GM19372 (cell line): Measurements from ENCODE around the gene SLC8A2.

Experiments
- ATAC-seq: cut with Tn5 transposase; IDR thresholded peaks from one replicate; pipeline ENCODE4 v1.9.1; 2021; ENCODE audit warnings: mild to moderate bottlenecking, low read depth, moderate library complexity; ENCODE audit not compliant: unreplicated experiment

The SLC8A2 gene

DNA sequence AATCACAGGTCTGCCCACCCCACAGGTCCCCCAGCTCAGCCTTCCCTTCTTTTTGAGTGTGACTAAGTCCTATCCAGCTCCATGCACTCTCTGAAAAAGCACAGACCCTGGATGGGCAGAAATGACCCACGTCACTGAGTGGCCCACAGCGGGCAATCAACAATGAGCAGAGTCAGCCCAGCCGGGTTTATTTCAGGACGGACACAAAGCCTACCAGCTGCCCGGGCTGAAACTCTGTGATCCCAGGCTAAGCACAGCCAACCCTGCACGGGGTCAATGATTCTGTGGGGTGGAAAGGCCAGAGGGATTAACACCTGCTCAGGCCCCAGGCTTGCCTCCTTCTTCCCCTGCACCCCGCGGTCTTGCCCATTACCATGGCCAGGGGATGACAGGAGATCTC lies 34.8 kb upstream of the SLC8A2 start:
- no peak for ATAC-seq

- no peak for ATAC-seq
Measured at GRCh38 chr19:47505506-47505905, 33.8 kb upstream of the SLC8A2 start.

- ATAC-seq = no peak
Measured at GRCh38 chr19:47503826-47504150, 32.1 kb upstream of the SLC8A2 start.

- ATAC-seq = no peak
Measured at GRCh38 chr19:47503130-47503825, 31.6 kb upstream of the SLC8A2 start.

- no peak for ATAC-seq
Measured at GRCh38 chr19:47499863-47500830, 28.5 kb upstream of the SLC8A2 start.

GRCh38 chr19:47499371-47499770 lies 27.7 kb upstream of the SLC8A2 start:
- no peak for ATAC-seq

GRCh38 chr19:47498561-47498960 lies 26.9 kb upstream of the SLC8A2 start:
- ATAC-seq = no peak

DNA sequence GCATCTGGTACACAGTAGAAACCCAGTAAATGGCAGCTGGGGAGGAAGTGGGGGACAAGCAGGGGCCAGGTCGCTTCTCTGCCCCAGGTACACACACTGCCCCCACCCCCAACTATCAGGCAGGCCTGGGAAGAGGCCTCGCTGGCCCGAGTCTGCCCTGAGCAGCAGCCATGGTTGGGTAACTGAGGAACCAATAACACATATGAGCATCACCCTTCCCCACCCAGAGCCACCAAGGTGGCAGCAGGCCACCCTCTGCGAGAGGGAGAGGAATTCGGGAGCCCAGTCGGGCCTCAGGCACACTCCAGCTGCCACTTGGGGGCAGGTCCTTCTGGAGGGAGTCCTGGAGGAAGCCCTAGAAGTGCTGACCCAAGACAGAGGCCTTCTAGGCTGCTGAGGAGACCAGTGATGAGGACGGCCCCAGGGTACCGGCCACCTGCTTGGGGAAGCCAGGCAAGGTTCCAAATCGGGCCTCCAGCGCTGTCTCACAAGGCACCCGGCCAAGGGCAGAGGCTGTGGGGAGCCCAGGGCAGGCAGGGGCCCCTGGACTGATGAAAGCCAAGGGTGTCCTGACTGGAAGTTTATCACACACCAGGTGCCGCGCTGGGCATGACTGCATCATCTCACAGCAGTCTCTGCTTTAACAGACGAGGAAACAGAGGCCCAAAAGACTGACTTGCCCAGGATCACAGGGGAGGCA lies 26.3 kb upstream of the SLC8A2 start:
- no peak for ATAC-seq

DNA sequence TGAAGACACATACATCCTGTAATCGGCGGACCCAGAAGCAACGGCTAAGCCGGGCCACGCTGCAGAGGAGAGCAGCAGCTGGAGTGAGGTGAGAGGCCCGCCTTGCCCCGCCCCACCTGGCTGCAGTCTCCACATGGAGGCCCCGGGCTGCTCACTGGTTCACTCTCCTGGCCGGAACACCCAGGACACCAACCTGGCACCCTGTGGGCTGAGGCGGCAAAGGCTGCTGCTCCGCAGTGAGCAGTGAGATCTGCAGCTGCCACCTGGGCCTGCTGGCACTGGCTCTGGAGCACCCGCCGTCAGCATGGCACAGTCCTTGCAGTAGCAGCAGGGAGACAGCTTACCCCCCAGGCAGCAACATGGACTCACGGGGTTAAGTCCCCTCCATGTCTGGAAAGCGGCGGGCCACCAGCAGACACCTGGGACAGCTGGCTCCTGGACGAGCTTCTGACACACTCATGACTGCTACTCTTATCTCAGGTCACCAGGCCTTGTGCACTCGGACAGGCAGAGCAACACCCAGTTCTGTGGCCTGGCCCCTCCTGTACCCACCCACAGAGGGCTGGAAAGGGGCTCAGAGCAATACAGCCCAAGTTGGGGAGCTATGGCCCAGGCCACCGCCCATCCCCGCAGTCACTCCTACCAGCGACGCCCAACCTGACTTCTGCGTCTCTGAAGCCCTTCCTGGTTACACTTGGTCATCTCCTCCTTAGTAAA lies 25.5 kb upstream of the SLC8A2 start:
- no peak for ATAC-seq

DNA sequence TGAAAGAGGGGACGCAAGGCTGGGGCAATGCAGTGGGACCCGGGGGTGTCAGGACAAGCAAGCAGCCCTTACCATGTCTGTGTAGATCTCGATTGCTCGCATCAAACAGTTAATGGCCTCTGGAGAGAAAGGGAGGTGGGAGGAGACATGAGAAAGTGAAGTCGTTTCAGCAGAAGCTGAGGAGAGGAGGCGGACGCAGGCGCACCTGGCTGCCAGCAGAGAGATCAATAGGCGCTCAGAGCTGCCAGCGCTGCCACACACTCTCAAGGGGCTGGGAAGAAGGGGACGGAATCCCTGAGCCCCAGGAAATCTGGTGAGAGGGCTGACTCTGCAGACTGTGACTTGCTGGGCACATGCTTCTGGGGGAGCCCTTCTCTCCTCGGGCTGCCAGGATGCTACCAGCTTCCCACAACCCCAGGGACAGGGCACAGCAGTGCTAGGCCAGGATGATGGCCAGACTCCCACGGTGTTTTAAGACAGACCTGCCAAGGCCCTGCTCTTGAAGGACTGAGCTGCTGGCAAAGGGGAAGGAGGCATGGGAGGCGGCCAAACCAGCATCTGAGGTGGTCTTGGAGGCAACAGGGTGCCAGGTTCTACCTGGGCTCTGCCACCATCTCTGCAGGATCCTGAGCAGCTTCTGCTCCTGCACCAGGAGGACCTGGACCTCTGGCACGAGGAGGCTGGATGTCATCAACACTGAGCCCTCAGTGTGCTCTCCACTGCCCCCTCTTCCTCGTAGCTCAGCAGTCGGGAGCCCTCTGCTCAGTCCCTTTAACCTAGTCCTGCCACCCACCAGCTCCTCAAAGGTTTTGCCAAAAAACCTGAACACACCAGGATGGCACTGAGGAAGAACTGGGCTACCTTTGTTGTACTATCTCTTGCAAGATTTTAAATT lies 24.0 kb upstream of the SLC8A2 start:
- ATAC-seq = no peak

GRCh38 chr19:47494729-47495128 lies 23.0 kb upstream of the SLC8A2 start:
- ATAC-seq = no peak

DNA sequence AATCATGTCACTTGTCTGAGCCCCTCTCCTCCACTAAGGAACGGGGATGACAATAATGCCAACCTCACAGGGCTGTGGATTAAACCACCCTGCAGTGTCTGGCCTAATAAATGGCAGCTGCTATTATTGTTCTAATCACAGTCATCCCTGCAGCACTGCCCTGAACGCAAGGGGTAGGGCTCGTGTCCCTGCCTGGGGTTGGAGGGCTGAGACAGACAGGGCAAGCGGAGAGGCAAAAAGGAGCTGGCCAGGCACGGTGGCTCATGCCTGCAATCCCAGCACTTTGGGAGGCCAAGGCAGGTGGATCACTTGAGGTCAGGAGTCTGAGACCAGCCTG lies 22.5 kb upstream of the SLC8A2 start:
- no peak for ATAC-seq

DNA sequence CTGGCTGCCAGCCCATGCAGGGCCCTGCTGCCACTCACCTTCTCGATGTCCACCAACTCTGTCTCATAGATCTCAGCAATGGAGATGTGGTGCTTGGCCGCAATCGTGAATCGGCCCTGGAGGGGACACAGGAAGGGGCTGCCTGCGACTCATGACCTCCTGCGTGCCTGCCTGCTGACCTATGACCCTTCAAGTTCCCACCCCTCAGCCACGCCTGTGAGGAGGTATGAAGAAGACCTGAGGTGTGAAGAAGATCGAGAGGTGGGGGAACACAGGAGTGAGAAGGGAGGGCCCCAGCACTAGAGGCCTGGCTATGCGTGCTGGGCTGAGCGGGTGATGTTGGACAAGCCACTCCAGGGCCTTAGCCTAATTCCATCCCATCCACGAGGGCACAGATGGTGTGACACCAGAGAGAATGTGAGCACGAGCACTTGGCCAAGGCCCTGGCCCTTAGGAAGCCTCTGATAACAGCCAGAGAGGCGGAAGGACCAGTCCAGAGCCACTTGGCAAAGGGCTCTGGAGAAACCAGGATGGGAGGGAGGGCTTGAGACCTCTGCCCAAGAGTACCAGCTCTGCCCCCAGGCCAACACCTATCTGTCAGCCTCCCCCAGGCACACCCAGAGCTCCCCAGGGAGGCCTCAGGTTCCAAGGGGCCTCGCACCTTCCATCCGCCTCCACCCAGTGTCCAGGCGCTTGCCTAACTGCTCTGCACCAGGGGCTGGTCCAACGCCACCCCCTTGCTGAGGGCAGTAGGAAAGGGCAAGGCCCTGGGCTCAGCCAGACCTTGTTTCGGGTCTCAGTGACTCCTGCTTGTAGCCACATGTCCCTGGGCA lies 21.9 kb upstream of the SLC8A2 start:
- no peak for ATAC-seq

DNA sequence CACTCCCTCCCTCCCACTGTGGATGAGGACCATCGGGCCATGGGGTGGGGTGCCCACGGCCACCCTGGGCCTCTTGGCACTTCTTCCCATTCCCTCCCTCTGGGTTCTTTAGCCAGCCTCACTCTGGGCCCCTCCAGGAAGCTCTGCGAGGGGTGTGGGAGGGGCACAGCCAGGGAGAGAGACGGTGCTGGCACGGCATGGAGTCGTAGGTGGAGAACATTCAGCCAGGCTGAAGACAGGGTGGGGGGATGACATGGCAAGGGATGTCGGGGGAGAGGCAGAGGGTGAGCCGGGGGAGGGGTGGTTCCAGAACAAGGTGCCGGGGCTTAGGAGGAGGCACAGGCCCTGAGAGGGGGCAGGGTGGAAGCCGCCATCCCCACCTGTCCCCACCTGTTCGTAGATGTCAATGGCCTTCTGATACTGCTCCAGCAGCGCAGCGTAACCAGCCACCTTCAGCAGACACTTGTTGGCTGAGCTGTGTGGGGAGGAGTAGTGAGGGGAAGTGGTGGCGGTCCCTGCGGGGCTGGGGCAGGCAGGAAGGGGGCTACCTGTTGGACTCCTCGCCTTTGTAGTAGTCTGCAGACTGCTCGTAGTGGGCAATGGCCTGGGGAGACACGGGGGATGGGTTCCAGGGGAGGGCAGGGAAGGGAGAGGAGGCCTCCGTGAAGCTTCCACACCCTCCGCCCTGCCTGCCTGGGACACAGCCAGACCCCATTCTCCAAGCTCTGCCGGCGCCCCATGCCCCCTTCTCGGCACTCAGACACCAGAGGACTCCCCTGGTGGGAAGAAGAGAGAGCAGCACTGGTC lies 21.1 kb upstream of the SLC8A2 start:
- no peak for ATAC-seq

GRCh38 chr19:47492137-47492533 lies 20.4 kb upstream of the SLC8A2 start:
- ATAC-seq = no peak

DNA sequence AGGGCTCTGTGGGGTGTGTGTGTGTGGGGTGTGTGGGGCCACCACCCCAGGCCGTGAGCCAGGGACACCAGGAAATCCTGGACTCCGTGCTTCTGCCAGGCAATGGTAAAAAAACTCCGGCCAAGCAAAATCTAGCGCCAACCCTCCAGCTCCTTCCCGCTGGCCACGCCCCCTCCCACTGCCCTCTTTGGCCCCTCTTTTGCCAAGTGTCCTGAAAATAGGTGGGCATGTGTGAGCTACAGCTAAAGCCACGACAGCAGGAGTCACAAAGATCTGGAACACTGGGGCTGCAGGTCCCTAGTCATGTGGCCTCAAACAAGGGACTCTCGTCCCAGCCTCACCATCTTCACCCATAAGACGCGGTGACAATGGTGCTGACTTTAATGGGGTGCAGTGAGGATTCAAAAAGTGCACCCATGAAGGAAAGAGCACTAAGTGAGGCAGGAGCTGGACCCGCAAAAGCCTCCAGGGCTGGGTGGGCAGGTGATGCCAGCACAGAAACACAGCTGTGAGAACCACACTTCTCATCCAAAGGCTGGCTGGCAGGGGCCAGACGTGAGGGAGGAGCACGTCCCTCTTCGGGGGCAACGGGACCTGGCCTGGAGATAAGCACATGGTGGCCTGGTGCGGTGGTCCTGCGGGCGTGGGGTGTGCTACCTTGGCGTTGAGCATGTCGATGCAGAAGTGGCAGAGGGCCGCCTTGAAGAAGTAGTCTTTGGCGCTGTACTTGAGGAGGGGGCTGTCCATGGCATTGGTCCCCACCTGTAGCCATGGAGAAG lies 19.9 kb upstream of the SLC8A2 start:
- ATAC-seq = no peak

- no peak for ATAC-seq
Measured at GRCh38 chr19:47490847-47491246, 19.2 kb upstream of the SLC8A2 start.
